Pancreas (tissue), 10 donors: ENCODE results near the gene NUMB. TPM values are rescaled to one million over a fixed set of nuclear protein-coding genes. Genes with fewer than 3 reads are reported as not detected.
A peak's percentile ranks its signal among the peaks of the same experiment; 100 is the strongest.

Experiments
- ATAC-seq, 4 donors: fragments of 200-7000 bp; cut with Tn5 transposase; one replicate each; pipeline versions ENCODE4 v1.8.0 to v1.9.1; 2020; ENCODE audit warnings: mild to moderate bottlenecking in 4 of 4, moderate library complexity in 4 of 4
- DNase-seq, 6 donors: peaks; one replicate each; pipeline ENCODE4 v3.0.0-alpha.2; 2020
- FAIRE-seq: peaks from 2 replicates; lab custom pipeline; 2012; peaks lifted over from hg19 to GRCh38; lab: Jason Lieb, UNC
- H3K27ac ChIP-seq, 4 donors: fragments of 200-600 bp; sonication (generic); 1 replicate in 3 of 4; 2 replicates in 1 of 4; pipeline versions ENCODE4 v1.5.0 to v1.8.0; 2020
- H3K27me3 ChIP-seq, 4 donors: fragments of 200-600 bp; one replicate each; pipeline ENCODE4 v1.8.0; 2021
- H3K36me3 ChIP-seq, 3 donors: fragments of 200-600 bp; sonication (generic) in 1 of 3; one replicate each; pipeline versions ENCODE4 v1.5.0 to v1.8.0; 2020 to 2021
- H3K4me1 ChIP-seq, 3 donors: fragments of 200-600 bp; one replicate each; pipeline ENCODE4 v1.8.0; 2021
- H3K4me3 ChIP-seq, 4 donors: fragments of 200-600 bp; sonication (generic) in 2 of 4; one replicate each; pipeline versions ENCODE4 v1.5.0 to v1.8.0; 2020 to 2021
- H3K9me3 ChIP-seq, 4 donors: fragments of 200-600 bp; one replicate each; pipeline ENCODE4 v1.8.0; 2021
- WGBS, 2 donors: extraction: QIAGEN DNeasy Blood & Tissue Kit; methylation state at CpG; one replicate each; pipeline ENCODE4 v1.1.7; 2013; 5-methylcytosine and 5-hydroxymethylcytosine counted together
- intact Hi-C, 3 donors: fragments of 100-400 bp; cut with DNase I; formaldehyde crosslinking; loops; one replicate each; pipeline versions ENCODE4 v1.11.1 to v1.14.2; 2022
- polyA plus RNA-seq, 2 donors: library from polyadenylated mRNA; stranded (reverse); fragments of 200-250 nt; gene quantifications; one replicate each; pipeline ENCODE4 v1.2.3, GENCODE V29; 2013
- total RNA-seq, 6 donors: library from RNA; stranded (reverse); fragmentation: NEBNext Ultra II Directional in 4 of 6; extraction: Animal tissue kit (Norgen Biotek cat#: 25700) in 4 of 6; gene quantifications; one replicate each; pipeline versions ENCODE4 v1.2.1 to v1.2.4, GENCODE V29; 2021 to 2023
- TF ChIP-seq, protein P1 (sequence below), 4 donors: fragments of 200-600 bp; sonication (generic) in 3 of 4; IDR thresholded peaks; one replicate each; pipeline versions ENCODE4 v1.5.0 to v1.8.0; 2021; ENCODE audit warnings: antibody characterized with exemption in 4 of 4
- donor health status: healthy with polysubstance abuse.
- donor health status: DM: no; HTN: no; CAD: no; lungs with moderate emphysema.
- donor health status: DM: no; HTN: no; CAD: no.
- donor health status: control.
- donor health status: control.
- donor health status: Bipolar disorder and iron deficiency.
- donor health status: DM: yes; HTN: yes; CAD: no.
- donor health status: DM: no; HTN: no; CAD: no.
- donor health status: DM: no; HTN: no; CAD: no.
- donor health status: DM: yes; HTN: yes; CAD: no.

NUMB gene
- total and polyA plus RNA-seq, 8 donors: 23.9 to 53.8 (median 32.5) TPM

GRCh38 chr14:73258845-73259611 lies 199.3 kb downstream of the NUMB start:
- TF ChIP-seq, protein P1, sequence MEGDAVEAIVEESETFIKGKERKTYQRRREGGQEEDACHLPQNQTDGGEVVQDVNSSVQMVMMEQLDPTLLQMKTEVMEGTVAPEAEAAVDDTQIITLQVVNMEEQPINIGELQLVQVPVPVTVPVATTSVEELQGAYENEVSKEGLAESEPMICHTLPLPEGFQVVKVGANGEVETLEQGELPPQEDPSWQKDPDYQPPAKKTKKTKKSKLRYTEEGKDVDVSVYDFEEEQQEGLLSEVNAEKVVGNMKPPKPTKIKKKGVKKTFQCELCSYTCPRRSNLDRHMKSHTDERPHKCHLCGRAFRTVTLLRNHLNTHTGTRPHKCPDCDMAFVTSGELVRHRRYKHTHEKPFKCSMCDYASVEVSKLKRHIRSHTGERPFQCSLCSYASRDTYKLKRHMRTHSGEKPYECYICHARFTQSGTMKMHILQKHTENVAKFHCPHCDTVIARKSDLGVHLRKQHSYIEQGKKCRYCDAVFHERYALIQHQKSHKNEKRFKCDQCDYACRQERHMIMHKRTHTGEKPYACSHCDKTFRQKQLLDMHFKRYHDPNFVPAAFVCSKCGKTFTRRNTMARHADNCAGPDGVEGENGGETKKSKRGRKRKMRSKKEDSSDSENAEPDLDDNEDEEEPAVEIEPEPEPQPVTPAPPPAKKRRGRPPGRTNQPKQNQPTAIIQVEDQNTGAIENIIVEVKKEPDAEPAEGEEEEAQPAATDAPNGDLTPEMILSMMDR (IDR thresholded peaks at IDR 0.05): no peak
- DNase-seq (peak in 1 of 6 donors; percentile 61), FAIRE-seq (no peak), ATAC-seq (no peak)
- Histone ChIP-seq H3K27me3 (no peaks in the 10 kb centered on the region), H3K4me1 (no peaks in the 10 kb centered on the region), H3K9me3 (no peaks in the 10 kb centered on the region), H3K27ac (no peak overlapping the region), H3K4me3 (no peak overlapping the region), H3K36me3 (no peaks in the 10 kb centered on the region)
- WGBS, 2 donors: 81 to 86% methylated on average over 19 to 20 of the region's 20 CpGs
- intact Hi-C loops: no loop called here

DNA sequence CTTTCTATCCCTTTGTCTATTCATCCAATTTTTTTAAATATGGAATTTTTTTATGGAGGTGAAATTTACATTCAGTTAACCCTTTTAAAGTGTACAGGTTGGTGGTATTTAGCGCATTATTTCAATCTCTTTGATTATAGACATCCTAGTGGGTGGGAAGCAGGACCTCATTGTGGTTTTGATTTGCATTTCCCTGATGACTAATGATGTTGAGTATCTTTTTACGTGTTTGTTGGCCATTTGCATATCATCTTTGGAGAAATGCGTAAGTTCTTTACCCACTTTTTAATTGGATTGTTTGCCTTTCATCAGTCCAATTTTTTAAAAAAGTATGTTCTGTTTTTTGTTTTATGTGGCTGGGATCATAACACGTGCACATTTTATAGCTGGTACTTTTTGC lies 200.3 kb downstream of the NUMB start:
- H3K27me3 ChIP-seq: no peaks in the 10 kb centered on the region
- FAIRE-seq (no peak), DNase-seq (no peak), ATAC-seq (no peak)
- H3K36me3 ChIP-seq: no peaks in the 10 kb centered on the region
- intact Hi-C loops: no loop called here
- no peak overlapping the region for H3K4me3 ChIP-seq
- no peak overlapping the region for H3K27ac ChIP-seq
- TF ChIP-seq, protein P1 (IDR thresholded peaks at IDR 0.05): no peak
- WGBS, 2 donors: 81 to 95% methylated on average over 4 of the region's 4 CpGs
- H3K4me1 ChIP-seq: no peaks in the 10 kb centered on the region
- no peaks in the 10 kb centered on the region for H3K9me3 ChIP-seq

DNA sequence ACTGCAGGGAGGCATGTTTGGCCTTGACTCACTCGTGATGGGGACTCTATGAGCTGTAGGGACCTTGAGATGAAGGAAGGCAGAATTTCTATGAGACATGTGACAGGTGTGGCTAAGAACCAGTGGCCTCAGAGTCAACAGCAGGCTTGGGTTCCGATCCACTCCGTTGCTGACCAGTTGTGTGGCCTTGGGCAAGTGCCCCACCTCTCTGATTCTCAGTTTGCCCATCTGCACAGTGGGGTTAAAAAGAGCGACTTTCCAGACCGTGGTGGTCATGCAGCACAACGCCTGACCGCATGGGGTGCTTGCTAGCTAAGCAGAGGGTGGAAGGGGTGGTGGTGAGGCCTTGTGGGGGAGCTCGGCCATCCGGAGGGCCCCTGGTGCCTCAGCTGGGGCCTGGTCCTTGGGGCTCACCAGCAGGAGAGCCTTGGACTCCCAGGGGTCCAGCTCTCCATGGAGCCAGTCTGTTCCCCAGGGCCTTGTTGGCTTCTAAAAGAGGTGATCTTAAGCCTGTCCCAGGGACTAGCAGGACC lies 202.6 kb downstream of the NUMB start:
- H3K4me3 ChIP-seq: no peak overlapping the region
- intact Hi-C loops: no loop called here
- WGBS, 2 donors: 70 to 75% methylated on average over 9 of the region's 9 CpGs
- TF ChIP-seq, protein P1 (IDR thresholded peaks at IDR 0.05): no peak
- H3K9me3 ChIP-seq: no peaks in the 10 kb centered on the region
- no peaks in the 10 kb centered on the region for H3K4me1 ChIP-seq
- no peak for DNase-seq
- no peaks in the 10 kb centered on the region for H3K36me3 ChIP-seq
- no peak for ATAC-seq
- FAIRE-seq: no peak
- H3K27me3 ChIP-seq: no peaks in the 10 kb centered on the region
- H3K27ac ChIP-seq: no peak overlapping the region

DNA sequence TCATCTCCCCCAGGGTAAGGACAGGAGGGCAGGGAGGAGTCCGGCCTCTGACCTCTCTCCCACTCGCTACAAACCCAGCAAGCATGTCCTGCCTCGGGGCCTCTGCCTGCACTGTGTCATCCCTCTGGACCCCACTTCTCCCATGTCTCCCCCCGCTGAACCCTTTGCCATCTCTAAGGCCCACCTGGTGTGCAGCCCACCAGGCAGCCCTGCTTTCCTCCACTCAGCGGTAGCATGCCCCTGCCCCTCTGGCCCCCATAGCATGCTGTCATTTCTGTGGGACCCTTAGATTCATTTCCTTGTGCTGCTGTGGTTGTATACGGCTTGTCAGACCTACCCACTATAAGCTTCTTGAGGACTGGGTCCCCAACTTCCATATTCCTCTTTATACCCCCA lies 203.3 kb downstream of the NUMB start:
- Histone ChIP-seq H3K27ac (no peak overlapping the region), H3K9me3 (no peaks in the 10 kb centered on the region), H3K4me1 (no peaks in the 10 kb centered on the region), H3K36me3 (no peaks in the 10 kb centered on the region), H3K4me3 (no peak overlapping the region), H3K27me3 (no peaks in the 10 kb centered on the region)
- ATAC-seq (no peak), FAIRE-seq (no peak), DNase-seq (no peak)
- intact Hi-C loops: no loop called here
- TF ChIP-seq, protein P1 (IDR thresholded peaks at IDR 0.05): no peak
- WGBS, 2 donors: 90 to 96% methylated on average over 6 of the region's 6 CpGs
